NCI-H146 (cell line): Measurements from ENCODE around the gene PROM1.

Experiments used
- DNase-seq: peaks from one replicate; lab custom pipeline; 2025; lab: John Stamatoyannopoulos, UW

PROM1 gene

GRCh38 chr4:16065066-16065465 is 18.8 kb downstream of the PROM1 start:
- DNase-seq: no peak

DNA sequence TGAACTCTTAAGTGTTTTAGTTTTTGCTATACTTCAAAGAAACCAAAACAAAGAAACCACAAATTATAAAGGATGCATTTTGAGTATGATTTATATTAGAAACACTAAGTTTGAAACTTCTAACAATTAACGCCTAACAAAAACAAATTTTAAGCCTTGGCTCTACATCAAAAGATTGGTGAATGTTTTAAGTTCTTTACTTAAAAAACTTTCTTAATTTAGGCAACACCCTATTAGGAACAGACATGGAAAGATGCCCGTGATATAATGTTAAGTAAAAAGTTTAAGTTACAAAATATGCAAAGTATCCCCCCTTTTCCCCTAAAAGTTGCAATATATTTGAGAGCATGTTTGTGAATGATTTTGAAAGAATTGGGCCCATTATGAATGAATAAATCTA is 21.2 kb downstream of the PROM1 start:
- no peak for DNase-seq

- DNase-seq: peak; percentile 64
These were observed 27.0 kb downstream of the PROM1 start for GRCh38 chr4:16056681-16057385.

GRCh38 chr4:16055873-16056272 is 27.9 kb downstream of the PROM1 start:
- DNase-seq: no peak

DNA sequence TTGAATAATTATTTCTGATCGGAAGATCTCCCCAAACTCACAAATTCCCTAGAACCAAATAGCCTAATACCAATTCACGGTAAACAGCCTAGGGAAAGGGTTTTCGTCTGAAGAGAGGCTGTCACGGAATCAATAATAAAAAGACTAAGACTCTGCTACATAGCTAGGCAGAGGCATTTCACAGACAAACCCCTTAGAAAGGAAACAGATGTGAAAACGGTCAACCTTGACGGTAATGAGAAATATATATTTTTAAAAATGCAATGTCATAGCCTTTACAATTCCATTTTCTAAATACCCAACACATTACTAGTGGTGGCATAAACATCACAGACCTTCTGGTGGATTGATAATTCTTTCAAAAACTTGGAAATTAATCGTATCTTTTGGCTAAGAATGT is 28.4 kb downstream of the PROM1 start:
- no peak for DNase-seq

DNA sequence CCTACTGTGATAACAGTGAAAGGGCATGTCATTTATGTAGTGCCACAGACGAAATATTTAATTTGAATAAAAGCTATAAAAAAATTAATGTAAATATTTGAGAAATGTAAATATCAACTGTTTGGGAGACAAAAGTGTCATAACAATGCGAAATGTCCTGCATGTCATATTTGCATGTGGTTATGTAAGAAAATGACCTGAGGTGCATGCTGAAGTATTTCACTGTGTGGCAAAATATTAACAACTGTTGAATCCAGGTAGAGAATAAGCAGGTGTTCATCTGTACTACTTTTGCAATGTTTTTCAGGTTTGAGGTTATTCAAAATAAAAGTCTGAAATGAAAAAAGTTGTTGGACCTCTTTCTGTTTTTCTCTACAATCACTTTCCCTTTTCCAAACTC is 30.9 kb downstream of the PROM1 start:
- DNase-seq: no peak

GRCh38 chr4:16051980-16052379 is 31.8 kb downstream of the PROM1 start:
- no peak for DNase-seq

DNA sequence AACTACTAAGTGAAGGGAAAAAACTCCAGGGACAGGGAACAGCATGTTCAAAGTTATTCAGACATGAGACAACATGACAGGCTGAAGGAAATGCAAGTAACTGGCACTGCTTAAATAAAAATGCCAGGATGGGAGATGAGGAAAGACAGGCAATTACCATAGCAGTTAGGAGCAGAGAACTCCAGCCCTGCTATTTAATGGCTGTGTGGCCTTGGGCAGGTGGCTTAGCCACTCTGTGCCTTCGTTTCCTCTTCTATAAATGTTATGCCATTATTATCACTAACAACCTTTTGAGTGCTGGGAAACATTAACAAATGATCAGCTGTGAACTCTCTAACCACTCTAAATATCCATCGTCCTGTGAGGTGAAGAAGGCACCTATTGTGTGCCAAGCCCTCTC is 32.7 kb downstream of the PROM1 start:
- DNase-seq: no peak

DNA sequence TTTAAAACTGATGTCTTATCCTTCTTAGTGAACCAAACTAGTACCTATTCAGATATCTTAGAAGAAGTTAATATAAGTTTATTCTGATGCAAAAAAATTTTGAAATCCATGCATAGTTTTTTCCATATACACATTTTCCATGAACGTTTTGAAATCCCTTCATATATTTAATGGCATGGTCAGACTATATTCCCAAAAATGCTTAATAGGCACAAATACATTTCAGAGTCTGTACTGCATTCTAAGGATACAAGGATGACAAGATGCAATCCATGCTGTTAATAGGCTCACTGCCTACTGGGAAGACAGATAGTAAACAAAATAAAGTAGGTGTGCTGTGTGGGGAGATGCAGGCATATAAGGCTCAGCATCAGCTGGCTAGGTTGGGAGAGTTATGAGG is 33.2 kb downstream of the PROM1 start:
- DNase-seq: no peak

DNA sequence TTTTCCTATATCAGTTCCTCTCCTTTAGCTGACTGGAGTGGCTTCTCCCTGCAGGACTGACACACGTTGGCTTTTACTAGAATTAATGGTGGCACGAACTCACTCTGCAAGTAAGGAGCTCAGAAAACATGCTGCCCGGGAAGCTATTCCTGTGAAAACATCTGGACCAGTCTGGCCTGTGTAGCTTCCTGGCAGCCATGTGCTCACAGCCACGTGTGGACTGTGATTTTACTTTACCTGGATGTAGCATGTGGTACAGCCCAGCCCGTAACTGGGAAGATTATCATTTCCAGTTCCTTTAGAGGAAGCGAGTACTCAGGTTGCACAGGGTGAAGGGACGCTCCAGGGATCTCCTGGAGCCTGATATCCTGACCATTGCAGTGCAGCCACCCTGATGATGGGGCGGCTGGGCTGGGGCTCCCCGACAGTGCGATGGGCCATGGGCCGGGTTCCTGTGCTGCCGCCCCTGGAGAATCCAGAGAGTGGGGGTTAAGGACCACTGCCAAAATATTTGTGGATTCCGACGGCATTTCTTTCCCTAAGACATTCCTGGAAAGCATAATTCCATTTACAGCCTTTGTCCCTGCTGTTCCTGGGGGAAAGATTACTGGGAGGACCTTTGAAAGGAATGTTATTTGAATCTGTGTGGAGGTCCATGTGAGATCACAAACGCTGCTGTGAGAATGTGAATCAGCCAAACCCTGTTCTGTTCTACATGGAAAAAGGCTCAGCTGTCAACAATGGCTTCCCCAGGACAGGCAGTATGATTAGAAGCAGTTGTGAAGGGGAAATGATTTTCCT is 35.0 kb downstream of the PROM1 start:
- no peak for DNase-seq

GRCh38 chr4:16045687-16046086 is 38.1 kb downstream of the PROM1 start:
- no peak for DNase-seq

DNA sequence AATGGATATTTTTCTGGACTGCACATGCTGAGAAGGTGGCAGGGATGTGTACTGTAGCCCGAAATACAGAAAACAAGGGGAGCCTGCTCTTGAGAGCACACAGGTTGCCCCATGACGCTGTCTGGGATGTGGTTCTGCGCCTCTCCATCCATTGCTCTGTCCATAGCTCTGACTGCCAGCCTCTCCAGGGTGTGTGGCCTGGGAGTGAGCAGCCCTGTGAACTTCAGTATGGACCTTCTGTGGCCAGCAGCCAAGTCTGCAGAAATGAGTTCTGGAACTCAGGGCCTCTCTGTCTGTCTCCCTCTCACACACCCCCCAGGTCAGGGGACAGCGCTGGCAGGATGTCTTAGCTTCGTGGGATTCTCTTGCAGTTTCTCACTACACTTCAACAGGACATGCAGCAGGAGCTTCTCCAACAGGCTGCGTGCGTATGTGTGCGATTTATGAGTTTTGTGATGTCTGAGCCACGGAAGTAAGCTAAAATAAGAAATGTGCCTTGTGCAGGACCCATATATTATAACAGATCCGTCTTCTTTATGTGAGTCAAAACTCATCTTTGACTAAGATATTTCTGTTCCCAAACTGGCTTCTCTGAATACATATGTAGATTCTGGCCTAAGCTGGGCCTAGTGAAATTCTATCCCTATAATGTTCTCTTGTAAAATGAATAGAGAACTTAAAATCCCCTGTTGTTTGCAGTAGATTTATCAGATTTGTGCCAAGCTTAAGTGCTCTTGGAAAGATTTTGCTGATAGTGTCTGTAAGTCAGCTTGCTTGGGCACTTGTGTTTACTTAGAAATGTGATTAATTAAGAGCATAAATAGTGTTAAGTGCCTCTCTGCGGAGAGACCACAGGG is 40.0 kb downstream of the PROM1 start:
- no peak for DNase-seq

- DNase-seq: no peak
These were observed 44.7 kb downstream of the PROM1 start for GRCh38 chr4:16039139-16039538.

DNA sequence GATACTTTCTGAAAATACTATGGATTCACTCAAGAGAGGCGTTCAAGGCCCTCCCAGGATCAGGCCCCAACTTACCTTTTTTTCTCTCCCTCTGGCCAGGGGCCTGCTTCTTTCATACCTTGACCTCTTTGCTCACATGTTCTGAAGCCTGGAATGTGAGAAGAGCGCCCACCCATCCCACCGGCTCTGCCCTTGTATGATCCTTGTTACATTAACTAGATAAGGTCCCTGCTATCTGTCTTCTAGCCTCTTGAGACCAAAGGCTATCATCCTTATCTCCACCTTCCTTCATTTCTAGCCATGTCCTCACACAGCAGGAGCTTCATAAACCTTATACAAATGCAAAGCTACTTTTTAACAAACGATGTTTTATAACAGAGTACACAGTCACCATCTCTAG is 45.9 kb downstream of the PROM1 start:
- no peak for DNase-seq

- DNase-seq: no peak
These were observed 48.0 kb downstream of the PROM1 start for GRCh38 chr4:16035843-16036242.

DNA sequence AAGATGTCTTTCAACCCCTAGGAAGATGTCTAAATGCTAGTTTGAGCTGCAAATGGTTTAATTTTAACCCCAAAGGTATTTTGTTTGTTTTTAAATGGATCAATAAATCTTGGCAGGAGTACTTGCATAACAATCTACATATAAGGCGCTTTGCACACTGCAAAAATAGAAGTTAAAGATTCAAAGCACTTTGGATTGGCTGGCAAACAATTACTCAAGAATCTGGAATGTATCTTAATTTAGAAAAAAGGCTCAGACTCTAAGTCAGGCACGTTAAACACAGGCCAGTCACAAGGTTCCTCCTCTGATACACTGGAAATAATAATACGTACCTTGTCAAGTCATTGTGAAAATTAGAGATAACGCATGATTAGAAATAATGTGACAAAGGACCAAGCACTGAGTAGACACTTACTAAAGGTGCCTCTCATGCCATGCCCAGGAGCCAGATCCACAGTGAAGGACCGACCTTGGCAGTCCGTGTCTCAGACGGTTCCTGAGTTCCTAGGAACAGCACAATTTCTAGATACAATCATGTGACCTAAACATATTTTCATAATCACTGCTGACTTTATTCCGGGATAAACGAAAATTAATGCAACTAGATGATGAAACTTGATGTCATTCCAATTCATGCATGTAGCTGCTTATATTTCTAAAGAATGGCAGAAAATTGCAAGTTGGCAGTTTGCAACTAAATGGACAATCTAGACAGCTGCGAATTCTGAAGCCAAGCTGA is 49.6 kb downstream of the PROM1 start:
- DNase-seq: no peak

DNA sequence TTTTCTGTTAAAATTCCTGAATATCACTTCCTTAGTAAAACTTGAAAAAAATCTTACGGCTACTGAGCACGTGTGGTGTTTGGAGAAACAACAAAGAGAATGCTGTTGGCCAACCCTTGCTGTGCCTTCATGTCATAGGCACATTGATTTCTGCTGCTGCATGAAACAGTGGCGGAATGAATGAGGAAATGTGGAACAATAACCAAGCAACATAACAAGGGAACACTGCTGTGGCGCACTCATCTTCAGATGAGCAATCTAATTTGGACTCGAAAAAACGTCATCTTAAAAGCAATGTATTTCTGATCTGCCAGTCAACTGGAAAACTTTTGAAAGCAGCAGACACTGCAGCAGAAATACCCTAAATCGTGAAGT is 51.4 kb downstream of the PROM1 start:
- DNase-seq: no peak

DNA sequence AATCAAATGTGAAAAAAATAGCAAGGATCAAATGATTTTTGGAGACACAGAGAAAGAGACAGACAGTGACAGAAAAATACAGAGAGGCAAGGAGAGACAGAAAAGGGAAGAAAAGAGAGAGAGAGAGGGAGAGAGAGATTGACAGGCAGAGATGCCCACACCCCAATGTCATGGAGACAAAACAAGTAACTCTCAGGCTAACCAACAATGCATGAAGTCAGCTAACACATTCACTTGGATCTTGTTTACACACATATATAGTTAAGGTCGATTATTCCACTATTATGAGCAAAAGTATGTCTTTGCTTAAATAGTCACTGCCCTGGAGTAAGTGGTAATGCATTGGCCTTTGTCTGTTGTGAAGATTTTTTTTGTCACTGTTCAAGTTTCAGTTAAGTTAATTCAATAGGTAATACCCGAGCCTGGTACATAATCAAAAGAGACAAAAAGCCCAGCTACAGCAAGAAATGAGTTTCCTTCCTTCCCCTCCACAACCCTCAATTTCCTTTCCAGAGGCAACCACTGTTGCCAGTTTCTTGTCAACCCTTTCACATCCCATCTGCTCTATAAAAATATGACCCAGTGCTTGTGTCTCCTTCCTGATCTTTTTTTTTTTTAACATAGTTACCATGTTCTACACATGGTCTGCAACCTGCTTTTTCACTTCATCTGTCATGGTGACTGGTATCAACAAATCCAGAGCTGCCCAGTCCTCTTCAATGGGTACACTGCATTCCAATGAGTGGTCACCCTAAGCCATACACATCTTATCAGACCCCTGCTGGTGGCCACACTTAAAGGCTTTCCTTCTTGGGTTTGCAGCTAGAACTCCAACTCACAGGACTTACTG is 52.1 kb downstream of the PROM1 start:
- DNase-seq: no peak

DNA sequence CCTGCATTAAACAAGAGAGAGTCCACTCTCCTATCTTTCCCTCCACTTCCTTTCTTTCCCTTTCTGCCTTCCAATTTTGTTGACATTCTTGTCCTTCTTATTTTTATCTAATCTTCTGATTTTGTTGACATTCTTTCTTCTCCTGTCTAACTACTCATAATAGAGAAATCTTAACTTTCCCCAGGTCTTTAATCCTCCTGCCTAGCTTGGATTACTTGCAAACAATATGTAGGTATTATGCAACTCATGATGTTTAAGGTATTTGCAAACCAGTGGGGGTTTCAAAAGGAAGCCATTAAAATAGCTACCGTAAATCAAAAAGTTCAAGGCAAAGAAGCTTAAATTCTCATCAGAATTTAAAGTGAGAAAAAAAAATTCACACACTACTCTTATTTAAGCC is 53.9 kb downstream of the PROM1 start:
- DNase-seq: no peak

GRCh38 chr4:16029262-16029661 is 54.6 kb downstream of the PROM1 start:
- DNase-seq: peak; percentile 9

- DNase-seq: no peak
These were observed 56.2 kb downstream of the PROM1 start for GRCh38 chr4:16027626-16028025.
